Limb (tissue), 2 donors: ENCODE data around the gene SLITRK4.

Source experiments
- DNase-seq, 2 donors: peaks; one replicate each; pipeline ENCODE4 v3.0.0-alpha.2; 2016; ENCODE audit errors: extremely low spot score in 2 of 2

The SLITRK4 gene, protein sequence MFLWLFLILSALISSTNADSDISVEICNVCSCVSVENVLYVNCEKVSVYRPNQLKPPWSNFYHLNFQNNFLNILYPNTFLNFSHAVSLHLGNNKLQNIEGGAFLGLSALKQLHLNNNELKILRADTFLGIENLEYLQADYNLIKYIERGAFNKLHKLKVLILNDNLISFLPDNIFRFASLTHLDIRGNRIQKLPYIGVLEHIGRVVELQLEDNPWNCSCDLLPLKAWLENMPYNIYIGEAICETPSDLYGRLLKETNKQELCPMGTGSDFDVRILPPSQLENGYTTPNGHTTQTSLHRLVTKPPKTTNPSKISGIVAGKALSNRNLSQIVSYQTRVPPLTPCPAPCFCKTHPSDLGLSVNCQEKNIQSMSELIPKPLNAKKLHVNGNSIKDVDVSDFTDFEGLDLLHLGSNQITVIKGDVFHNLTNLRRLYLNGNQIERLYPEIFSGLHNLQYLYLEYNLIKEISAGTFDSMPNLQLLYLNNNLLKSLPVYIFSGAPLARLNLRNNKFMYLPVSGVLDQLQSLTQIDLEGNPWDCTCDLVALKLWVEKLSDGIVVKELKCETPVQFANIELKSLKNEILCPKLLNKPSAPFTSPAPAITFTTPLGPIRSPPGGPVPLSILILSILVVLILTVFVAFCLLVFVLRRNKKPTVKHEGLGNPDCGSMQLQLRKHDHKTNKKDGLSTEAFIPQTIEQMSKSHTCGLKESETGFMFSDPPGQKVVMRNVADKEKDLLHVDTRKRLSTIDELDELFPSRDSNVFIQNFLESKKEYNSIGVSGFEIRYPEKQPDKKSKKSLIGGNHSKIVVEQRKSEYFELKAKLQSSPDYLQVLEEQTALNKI

DNA sequence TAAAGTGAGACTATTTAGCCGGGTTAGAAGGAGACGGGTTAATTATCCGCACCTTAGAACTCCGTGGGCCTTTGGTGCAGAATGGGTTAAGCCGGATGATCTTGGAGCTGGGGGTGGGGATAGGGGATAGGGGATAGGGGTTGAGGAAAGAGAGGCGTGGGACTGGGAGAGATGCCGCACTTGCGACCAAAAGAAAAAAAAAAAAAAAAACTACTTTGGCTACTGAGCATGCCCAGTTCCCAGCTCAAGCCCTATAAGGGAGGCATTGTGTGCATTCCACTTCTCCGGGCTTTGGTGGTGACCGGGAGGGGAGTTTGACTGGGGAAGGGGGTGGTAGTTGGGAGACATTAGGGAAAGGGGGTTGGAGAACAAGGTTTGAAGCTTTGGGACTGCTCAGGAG is at the start of gene SLITRK4:
Gene SLITRK4, minus strand, starts transcription at position 187 of the 400 bp plus-strand sequence. CDS start 4,993 bp downstream, outside the sequence.
- DNase-seq: peak; percentile 10 to 74

DNA sequence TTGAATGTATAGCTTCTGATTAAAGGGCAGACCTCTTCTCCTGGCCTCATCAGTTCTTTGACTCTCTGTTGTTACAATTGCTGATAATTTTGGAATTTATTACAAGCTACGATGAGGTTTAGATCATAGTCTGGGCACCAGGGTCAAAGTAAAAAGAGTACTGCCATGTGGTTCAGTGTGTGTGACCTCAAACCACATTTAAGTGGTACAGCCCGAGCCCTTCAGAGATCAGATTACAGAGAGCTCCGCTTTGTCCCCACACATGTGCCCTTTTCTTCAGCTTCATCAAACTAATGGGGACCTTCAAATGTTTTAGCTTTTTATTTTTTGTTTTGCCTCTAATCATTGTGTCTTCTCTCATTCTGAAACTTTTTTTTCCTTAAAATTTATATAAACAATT is 47.6 kb upstream of the SLITRK4 start:
- DNase-seq: no peak

DNA sequence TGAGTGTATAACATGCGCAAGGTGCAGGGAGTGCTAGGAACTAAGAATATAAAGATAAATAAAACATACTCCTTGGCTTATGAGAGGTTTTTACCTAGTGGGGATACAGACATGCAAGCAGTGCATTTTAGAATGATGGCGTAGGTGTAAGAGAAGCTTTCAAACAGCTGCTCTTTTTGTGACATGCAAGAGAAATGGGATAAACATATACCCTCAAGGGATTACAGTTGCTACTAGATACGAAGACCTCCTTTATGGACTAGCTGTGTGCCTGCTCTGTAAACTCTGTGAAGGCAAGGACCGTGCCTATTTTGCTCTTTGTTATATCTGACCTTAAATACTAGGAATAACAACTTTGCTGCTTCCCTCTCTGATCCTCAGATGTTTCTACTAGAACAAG is 39.0 kb upstream of the SLITRK4 start:
- no peak for DNase-seq

DNA sequence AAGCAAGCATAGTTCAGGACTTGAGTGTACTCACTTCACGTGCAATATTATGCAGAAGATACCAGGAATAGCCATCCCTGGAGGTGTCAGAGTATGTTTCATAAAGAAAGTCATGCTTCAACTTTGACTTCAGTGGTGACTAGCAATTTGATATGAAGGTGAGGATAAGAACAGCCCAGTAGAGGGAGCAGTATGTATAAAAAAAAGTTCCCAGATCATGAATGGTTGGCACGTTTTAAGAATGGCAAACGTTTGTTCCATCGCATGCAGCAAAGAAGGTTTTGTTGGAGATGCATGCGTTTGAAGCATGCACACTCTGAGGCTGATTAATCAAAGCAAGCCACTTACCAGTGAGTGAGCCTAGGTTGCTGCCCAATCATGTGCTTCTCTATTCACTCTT is 33.5 kb upstream of the SLITRK4 start:
- DNase-seq: no peak

DNA sequence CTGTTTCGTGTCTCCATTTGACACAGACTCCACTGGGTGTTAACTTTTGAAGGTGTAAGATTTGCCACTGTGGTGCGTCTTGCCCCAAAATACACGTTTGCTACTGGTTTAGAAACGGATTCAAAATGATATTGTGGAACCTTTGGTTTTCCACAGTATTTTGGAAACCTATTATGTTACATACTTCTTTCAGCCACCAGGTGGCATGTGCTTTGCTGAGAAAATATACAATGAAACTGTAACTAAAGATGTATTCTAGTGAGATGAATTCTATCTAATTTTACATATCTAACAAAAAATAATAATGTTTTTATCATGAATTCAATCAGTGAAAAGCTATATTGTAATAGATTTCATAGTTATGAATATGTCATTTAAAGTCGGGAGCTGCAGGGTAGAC is 28.4 kb upstream of the SLITRK4 start:
- no peak for DNase-seq

DNA sequence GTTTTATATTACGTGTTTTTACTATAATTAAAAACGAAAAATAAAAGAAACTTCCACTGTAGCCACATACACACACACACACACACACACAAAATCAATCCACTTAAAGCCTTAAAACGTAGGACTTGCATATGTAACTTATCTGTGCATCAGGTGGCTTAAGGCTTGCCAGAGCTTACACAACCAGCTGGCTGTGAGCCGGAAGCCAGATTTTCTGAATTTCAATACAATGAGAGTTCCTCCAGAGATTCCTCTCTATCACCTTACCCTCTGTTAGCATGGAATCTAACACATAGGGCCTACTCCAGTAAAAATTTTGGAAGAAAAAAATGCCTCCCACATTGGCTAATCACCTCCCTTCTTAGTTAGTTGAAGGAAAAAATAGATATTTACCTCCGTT is 27.9 kb upstream of the SLITRK4 start:
- no peak for DNase-seq

DNA sequence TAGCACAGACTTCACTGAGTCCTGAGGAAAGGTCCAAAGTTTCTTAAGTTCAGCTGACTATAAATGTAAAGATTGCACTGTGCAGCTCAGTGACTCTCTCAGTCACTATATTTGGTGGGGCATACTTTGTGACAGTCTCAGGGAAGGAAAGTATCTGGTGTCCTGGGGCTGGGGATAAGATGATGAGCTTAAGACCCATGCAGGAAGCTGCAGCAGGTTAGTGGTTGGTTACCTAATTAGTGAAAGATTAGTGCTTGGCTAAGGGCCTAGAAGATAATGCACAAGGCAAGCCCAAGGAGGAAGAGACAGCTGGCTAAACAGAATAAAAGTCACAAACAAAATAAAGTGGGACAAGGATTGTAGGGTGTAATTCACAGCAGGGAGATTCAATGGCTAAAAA is 25.4 kb upstream of the SLITRK4 start:
- DNase-seq: no peak

DNA sequence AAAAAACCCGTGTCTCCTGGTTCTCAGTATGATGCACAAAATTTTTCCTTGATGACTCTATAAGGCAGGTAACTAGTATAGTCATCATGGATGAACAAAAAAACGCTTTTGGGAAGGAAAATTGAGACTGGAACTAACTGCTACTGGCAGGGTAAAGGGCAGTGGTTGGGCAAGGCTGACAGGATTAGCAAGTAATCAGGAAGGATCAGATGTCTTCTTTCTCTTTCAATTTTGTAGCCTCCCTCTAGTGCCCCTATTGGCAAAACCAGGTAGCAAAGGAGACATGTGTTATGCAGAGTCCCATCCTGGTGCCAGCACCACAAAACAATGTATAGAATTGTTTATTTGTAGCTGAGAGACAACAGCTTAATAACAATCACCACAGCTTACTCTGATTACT is 12.8 kb upstream of the SLITRK4 start:
- no peak for DNase-seq

DNA sequence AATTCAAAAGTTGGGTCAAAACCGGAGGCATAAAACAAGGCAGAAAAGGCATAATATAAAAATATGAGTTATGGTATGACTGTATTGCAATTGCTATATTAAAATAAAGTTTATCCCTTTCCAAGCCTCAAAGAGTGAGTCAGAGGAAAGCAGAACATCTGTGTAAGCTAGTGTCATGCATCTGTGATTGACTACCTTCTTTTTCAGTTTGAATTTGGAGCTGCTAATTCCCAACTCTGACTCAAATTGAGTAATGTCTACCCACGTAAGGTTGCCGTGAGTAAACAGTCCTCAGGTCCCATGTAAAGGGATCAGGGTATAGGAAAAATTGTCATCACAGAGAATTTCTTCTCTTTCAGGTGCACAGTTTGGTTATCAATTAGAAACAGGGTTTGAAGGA is 6.5 kb upstream of the SLITRK4 start:
- DNase-seq: no peak

DNA sequence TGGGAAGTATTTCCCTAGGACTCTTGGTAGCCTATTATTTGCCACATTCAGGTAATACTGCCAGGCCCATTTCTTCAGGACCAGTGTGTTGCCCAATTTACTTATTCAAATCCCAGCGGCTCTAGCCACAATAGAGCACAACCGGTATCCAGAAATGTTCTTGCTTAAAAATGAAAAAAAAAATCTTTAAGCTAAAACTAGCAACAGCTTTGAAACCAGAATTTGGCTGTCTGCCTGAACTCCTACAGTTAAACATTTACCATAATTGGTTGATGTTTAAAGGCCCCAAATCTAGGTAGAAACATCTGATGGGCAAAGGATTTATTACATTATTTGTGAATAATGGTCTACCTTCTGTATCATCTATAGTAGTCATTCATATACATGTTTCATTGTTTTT is 930 bp upstream of the SLITRK4 start:
- no peak for DNase-seq

DNA sequence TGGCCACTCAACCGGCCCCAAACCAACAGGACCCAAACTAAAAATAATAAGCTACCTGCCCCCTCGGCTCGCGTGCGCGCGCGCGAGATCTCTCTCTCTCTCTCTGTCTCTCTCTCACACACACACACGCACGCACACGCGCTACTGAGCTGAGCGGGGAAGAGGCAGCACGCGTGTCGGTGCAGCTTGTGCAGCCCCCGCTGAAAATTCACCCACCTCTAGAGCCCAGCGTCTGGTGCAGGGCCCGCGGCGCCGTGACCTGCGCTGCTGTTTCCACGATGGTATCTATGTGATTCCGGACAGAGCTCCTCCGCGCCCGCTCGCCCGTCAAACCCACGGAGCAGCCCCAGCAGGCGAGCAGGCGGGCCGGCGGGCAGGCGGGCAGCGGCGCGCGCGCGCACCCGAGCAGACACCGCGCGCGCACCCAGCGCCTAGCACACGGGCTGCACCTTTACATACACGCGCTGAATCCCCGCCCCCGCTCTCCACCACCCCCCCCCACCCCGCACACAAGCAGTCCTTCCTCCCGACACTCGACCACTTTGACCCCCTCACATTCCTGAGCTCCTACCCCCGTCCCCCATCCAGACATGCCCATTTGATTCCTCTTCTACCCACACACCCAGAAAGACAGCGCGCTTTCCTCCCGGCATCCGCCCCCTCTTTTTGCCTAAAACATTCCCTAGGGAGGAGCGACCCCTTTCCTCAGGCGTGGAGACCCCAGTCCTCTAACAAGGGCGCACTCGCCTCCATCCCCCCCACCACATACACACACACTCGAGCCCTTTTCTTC is 1.0 kb downstream of the SLITRK4 start:
- DNase-seq: peak in 1 of 2 donors; percentile 67

DNA sequence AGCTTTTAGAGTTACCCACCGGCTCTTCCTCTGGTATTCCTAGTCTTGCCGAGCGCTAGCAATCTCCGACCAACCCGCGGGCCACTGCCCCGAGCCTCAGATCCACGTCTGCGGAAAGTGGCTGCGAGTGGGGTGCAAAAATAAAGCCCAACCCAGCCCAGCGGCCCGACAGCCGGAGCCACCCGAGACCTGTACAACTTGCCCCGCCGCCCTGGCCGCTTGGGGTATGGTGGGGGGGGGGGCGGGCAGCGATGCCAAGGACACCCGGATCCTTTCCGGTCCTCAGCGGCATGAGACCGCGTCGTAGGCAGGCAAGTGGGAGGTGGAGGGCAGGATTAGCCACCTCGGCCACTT is 1.6 kb downstream of the SLITRK4 start:
- DNase-seq: peak in 1 of 2 donors; percentile 38

DNA sequence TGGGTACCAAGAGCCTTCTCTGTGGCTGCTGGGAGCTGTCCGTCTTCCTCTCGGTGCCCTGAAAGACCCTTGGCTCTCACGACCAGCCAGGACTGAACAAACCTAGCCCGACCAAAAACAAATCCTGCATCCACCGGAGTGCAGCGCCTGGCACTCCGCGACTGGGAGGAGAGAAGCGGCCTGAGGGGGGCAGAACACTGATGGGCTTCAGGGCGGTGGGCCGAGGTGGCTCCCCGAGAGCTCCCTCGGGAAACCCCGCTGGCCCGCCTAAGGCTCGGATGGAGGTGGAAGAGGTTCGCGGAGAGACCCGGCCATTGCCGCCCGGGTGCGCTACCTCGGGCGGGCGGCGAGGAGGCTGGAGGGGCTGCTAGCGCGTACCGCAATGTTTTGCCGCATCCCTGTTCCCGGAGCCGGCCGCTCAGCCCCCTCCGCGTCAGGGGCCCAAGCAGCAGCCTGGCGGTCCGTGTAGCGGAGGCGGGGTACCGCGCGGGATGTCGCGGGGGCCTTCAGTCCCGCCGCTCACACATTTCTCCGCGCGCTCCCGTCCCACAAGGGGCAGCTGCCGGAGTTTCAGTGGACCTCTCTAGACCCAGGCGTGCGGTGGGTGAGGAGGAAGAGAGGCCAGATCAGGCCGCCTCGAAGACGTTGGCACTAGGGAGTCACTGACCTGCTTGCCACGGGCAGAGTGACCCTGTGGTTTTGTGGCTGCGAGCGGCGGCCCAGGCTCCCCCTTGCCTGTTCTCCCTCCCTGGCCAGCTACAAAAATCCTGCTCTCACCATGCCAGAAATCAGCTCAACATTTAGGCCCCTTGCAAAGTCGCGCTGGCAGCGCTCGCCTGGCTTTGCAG is 2.2 kb downstream of the SLITRK4 start:
- peak in 1 of 2 donors; percentile 47 for DNase-seq

DNA sequence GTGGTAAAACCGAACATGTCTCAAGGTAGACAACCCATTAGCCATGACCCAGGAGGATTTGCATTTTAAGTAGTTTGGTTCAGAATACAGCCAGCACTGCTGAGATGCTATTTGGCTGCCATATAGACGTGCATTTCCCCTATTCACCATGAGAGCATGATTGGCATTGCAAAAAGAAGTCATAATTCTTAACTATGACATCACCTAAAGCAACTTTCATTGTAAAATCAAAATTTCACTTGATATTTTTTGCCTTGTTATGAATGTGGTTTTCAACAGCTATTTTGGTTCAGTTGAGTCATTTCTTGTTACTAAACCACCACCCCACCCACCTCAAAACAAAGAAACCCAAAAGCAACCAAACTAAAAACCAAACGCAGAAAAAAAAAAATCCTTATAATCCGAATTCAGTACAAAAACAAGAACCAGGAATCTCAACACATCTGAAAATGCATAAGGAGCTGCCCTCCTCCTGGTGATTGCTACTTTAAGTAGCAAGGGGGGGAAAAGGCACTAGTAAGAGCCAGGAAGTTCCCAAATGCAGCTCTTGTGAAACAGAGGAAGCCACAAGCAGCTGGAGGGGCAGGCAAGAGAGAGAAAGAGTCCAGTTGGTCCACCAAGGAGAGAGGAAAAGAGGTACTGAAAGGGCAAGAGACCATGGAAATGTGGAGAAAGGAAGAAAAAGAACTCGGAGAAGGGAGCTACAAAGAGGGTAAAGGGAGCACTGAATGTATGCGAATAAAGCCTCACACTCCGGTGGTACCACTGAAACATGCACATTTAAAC is 3.1 kb downstream of the SLITRK4 start:
- DNase-seq: peak in 1 of 2 donors; percentile 21

DNA sequence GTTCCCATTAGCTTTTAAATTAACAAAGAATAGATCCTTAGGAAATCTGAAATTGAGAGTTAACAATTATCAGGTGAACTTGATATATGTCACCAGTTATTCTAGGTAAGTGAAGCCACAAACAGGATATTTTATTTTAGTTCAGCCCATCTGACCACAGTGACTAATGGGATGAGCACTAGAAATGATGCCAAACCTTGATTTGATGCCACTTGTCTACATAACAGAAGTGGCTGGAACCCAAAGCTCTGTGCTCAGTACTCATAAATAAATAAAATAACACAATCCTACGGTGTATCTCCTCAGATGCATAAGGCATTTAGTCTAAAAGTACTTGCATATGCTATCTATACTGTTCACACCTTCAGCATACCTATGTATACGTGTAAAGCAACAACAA is 12.2 kb downstream of the SLITRK4 start:
- no peak for DNase-seq

DNA sequence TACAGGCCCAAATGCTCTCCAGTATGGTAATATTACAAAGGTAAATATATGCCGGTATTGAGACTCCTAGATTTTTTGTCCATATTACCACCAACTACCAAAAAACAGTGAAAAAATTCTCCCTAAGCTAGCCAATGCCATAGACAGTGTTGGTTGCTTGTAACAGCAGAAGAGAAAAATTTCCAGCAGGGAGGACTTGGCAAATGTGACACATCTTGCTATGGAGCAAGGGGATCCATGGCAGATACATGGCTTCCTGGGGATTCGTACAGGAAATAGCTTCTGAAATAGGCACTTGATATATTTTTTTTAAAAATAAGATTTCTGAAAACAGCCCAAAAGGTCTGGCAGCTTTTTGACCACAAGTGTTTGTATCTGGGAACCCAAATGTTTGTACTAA is 14.6 kb downstream of the SLITRK4 start:
- no peak for DNase-seq

DNA sequence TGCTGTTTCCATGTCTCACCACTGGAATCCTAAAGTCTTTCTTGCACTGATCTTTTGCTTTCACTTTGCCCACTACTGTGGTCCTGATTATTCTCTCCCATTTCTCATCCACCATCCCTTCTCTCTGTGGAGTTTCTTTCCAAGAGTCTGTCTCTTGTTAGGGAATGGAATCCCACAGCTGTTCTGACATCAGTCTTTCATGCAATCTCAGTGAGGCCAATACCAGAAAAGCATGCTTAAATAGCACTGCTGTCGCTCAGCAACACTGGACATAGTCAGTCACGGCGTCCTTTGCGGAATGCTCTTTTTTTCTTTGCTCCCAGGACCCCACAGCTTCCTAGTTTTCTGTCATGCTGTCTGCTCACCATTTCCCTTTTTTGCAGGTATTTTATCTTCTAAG is 20.1 kb downstream of the SLITRK4 start:
- DNase-seq: peak in 1 of 2 donors; percentile 4

DNA sequence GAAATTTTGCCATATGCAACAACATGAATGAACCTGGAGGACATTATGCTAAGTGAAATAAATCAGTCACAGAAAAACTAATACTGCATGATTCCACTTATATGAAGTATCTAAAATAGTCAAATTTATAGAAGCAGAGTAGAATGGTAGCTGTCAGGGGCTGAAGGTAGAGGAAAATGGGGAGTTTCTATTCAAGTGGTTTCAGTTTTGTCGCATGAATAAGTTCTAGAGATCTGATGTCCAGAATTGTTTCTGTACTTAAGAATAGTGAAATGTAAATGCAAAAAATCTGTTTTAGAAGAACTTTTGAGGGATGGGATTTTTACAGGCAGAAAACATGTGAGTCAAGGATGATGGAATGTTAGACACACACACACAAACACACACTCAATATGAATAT is 34.1 kb downstream of the SLITRK4 start:
- DNase-seq: no peak

DNA sequence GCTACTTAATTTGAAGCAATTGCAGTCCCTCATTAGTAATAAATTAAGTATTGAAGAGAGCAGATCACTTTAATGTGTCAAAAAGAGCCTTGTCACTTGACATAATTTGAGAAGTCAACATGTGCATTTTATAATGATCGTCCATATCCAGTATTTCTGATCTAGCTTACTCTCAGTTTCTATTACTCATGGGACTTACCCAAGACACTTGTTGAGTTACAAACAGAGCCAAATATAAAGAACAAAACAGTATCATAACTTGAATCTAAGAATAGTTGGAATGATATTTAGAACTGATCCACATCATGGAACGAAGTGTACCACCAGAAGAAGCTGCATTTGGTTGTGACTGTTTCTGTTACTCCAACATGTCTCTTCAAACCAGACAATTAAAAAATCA is 54.7 kb downstream of the SLITRK4 start:
- no peak for DNase-seq

DNA sequence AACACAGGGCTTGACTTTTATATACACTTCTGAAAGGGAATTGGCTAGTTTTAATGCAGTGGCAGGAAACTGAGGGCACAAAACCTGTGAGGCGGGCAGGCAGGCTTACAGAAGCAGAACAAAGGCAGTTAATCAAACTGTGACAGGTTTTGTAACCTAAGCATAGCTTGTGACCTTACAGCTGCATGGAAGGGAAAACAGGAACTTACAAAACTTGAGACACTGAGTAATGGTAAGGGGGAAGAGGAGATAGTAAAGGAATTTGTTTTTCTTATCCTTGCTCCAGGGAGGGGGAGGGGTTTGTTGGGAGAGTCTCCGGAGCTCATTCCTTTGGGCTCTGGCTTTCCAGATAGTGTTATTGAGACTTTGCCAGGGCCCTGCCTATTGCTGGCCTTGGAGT is 55.6 kb downstream of the SLITRK4 start:
- no peak for DNase-seq
